Lung (tissue), 12 donors: ENCODE results near the gene NUP210L. TPM values are rescaled to one million over a fixed set of nuclear protein-coding genes. Genes with fewer than 3 reads are reported as not detected.

Experiments
- ATAC-seq: fragments of 200-7000 bp; cut with Tn5 transposase; one replicate; pipeline ENCODE4 v1.9.1; 2020; ENCODE audit warnings: moderate number of reproducible peaks; ENCODE audit not compliant: insufficient read depth, low FRiP score
- DNase-seq, 3 donors: peaks; one replicate each; pipeline ENCODE4 v3.0.0-alpha.2; 2013 to 2017
- H3K27ac ChIP-seq, 2 donors: one replicate each; pipeline ENCODE4 v1.5.1; 2013; ENCODE audit warnings: mild to moderate bottlenecking in 2 of 2, moderate library complexity in 2 of 2, control low read depth in 1 of 2, inconsistent platforms in 1 of 2, low read depth in 1 of 2, low read length in 1 of 2
- H3K27me3 ChIP-seq, 3 donors: one replicate each; pipeline ENCODE4 v1.5.1; 2013; ENCODE audit warnings: low read length in 2 of 3; ENCODE audit not compliant: control insufficient read depth in 3 of 3, insufficient read depth in 3 of 3
- H3K36me3 ChIP-seq, 4 donors: one replicate each; pipeline ENCODE4 v1.5.1; 2013; ENCODE audit warnings: low read length in 4 of 4, mild to moderate bottlenecking in 1 of 4, moderate library complexity in 1 of 4; ENCODE audit not compliant: control insufficient read depth in 4 of 4, insufficient read depth in 4 of 4
- H3K4me1 ChIP-seq, 5 donors: one replicate each; pipeline ENCODE4 v1.5.1; 2013; ENCODE audit warnings: low read length in 5 of 5, mild to moderate bottlenecking in 2 of 5, moderate library complexity in 1 of 5; ENCODE audit not compliant: control insufficient read depth in 5 of 5, insufficient read depth in 5 of 5
- H3K4me3 ChIP-seq: one replicate; pipeline ENCODE4 v1.5.1; 2013; ENCODE audit warnings: mild to moderate bottlenecking, control low read depth, moderate library complexity
- H3K9ac ChIP-seq, 2 donors: one replicate each; pipeline ENCODE4 v1.5.1; 2013; ENCODE audit warnings: low read length in 2 of 2, control low read depth in 1 of 2; ENCODE audit not compliant: insufficient read depth in 1 of 2
- H3K9me3 ChIP-seq, 4 donors: one replicate each; pipeline ENCODE4 v1.5.1; 2013; ENCODE audit warnings: low read length in 3 of 4, mild to moderate bottlenecking in 1 of 4, moderate library complexity in 1 of 4; ENCODE audit not compliant: control insufficient read depth in 4 of 4, insufficient read depth in 3 of 4
- WGBS, 2 donors: extraction: QIAGEN DNeasy Blood & Tissue Kit; methylation state at CpG; one replicate each; pipeline ENCODE4 v1.1.7; 2013; 5-methylcytosine and 5-hydroxymethylcytosine counted together
- polyA plus RNA-seq, 2 donors: library from polyadenylated mRNA; stranded (reverse); fragments of 200-250 nt; gene quantifications; one replicate each; pipeline ENCODE4 v1.2.1, GENCODE V29; 2013
- total RNA-seq, 2 donors: library from RNA; depleted of rRNA in 1 of 2; stranded (reverse); fragments of >200 nt in 1 of 2; gene quantifications; one replicate each; pipeline ENCODE4 v1.2.1, GENCODE V29; 2014 to 2021
- TF ChIP-seq, protein P1 (sequence below): IDR thresholded peaks from 2 replicates; pipeline ENCODE4 v1.5.1; 2012; ENCODE audit warnings: mild to moderate bottlenecking; ENCODE audit errors: control extremely low read depth, extremely low read depth
- donor health status: control.
- donor health status: control.
- donor health status: Bipolar disorder and iron deficiency.
- donor health status: healthy.
- donor health status: DM: yes; HTN: yes; CAD: no.

Gene NUP210L
- total and polyA plus RNA-seq, 4 donors, result 0.03 to 0.26 (median 0.09) TPM

DNA sequence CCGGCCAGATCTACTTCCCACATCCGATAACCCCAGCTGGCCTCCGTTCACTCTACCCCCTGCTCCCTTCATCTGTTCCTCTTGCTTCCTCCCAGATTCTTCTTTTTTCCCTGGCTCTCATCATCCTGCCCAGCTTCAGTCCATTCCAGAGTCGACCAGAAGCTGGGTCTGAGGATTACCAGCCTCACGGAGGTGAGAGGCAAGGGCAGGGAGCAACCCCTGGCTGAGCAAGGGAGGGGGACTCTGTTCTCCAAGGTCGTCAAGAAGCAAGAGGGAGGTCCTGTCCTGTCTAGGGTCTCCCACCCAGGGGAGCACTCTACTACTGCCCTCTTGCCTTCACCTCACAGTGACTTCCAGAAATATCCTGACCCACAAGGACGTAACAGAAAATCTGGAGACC, 181.3 kb downstream of the NUP210L start:
- peaks cover 5 to 16% (median 14%) of the 10 kb centered on the region in 4 donors for H3K36me3 ChIP-seq
- no peak for DNase-seq
- H3K9ac ChIP-seq, result no peak overlapping the region
- no peak for ATAC-seq
- H3K27me3 ChIP-seq, result no peaks in the 10 kb centered on the region
- H3K4me3 ChIP-seq, result no peak overlapping the region
- TF ChIP-seq, protein P1, sequence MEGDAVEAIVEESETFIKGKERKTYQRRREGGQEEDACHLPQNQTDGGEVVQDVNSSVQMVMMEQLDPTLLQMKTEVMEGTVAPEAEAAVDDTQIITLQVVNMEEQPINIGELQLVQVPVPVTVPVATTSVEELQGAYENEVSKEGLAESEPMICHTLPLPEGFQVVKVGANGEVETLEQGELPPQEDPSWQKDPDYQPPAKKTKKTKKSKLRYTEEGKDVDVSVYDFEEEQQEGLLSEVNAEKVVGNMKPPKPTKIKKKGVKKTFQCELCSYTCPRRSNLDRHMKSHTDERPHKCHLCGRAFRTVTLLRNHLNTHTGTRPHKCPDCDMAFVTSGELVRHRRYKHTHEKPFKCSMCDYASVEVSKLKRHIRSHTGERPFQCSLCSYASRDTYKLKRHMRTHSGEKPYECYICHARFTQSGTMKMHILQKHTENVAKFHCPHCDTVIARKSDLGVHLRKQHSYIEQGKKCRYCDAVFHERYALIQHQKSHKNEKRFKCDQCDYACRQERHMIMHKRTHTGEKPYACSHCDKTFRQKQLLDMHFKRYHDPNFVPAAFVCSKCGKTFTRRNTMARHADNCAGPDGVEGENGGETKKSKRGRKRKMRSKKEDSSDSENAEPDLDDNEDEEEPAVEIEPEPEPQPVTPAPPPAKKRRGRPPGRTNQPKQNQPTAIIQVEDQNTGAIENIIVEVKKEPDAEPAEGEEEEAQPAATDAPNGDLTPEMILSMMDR, result no peak
- peaks cover 0 to 25% (median 7%) of the 10 kb centered on the region in 5 donors for H3K4me1 ChIP-seq
- 84 to 87% methylated on average over 7 of the region's 7 CpGs for WGBS, 2 donors
- no peaks in the 10 kb centered on the region for H3K9me3 ChIP-seq
- peak overlapping the region in 1 of 2 donors; percentile 31 for H3K27ac ChIP-seq

DNA sequence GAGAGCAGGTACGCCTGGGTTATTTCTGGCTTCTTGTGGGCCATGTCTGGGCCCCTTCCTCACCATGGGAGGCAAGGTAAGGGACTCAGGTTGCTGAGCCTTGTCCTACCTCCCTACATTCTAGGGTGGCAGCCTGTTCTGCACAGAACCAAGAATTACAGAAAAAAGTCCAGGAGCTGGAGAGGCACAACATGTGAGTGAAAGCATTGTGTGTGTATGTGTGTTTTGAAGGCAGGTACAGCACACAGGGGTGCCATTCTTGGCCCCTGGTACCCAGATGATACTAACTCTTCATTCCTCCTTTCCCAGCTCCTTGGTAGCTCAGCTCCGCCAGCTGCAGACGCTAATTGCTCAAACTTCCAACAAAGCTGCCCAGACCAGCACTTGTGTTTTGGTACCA, 181.8 kb downstream of the NUP210L start:
- ATAC-seq (no peak), DNase-seq (no peak)
- no peak overlapping the region for H3K27ac ChIP-seq
- peaks cover 0 to 22% (median 5%) of the 10 kb centered on the region in 5 donors for H3K4me1 ChIP-seq
- H3K27me3 ChIP-seq, result no peaks in the 10 kb centered on the region
- WGBS, 2 donors, result 88 to 94% methylated on average over 3 of the region's 3 CpGs
- no peak overlapping the region for H3K4me3 ChIP-seq
- peaks cover 5 to 16% (median 14%) of the 10 kb centered on the region in 4 donors for H3K36me3 ChIP-seq
- no peak overlapping the region for H3K9ac ChIP-seq
- H3K9me3 ChIP-seq, result no peaks in the 10 kb centered on the region
- TF ChIP-seq, protein P1, result no peak

DNA sequence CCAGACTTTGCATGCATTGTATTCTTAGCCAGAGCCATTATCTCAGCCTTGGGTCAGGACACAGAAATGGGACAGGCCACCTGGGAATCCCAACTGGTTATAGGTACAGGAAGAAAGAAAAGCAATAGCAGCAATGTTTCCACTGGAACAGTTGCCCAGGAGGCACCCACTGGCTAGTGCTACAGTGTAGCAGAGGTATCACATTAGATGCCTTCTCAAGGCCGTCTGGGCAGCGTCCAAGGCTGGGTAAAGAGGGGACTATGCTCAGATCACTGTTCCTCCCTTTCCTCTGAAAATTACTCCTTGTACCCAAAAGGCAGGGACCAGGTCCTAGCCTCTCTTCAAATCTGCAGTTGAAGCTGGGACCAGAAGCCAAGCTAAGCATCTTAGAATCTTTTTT, 184.5 kb downstream of the NUP210L start:
- WGBS, 2 donors, result 95% methylated on average over 2 of the region's 2 CpGs
- TF ChIP-seq, protein P1, result no peak
- Histone ChIP-seq H3K36me3 (peaks cover 5 to 12% (median 9%) of the 10 kb centered on the region in 4 donors), H3K27ac (no peak overlapping the region), H3K4me1 (peaks cover 0 to 21% (median 0%) of the 10 kb centered on the region in 5 donors), H3K9me3 (no peaks in the 10 kb centered on the region), H3K9ac (no peak overlapping the region), H3K27me3 (no peaks in the 10 kb centered on the region), H3K4me3 (no peak overlapping the region)
- ATAC-seq, result no peak
- no peak for DNase-seq

DNA sequence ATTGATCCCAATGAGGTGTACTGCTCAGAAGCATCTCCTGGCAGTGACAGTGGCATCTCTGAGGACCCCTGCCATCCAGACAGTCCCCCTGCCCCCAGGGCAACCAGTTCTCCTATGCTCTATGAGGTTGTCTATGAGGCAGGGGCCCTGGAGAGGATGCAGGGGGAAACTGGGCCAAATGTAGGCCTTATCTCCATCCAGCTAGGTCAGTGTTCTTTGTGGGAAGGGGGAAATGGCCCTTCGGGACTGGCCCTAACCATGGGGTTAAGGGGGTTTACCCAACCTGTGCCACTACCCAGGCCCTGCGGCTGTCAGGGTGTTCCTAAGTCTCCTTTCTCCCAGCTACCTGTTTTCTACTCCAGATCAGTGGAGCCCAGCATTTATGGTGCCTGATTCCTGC, 185.9 kb downstream of the NUP210L start:
- no peak overlapping the region for H3K27ac ChIP-seq
- TF ChIP-seq, protein P1, result no peak
- H3K27me3 ChIP-seq, result no peaks in the 10 kb centered on the region
- H3K36me3 ChIP-seq, result peaks cover 0 to 7% (median under 1%) of the 10 kb centered on the region in 4 donors
- H3K4me1 ChIP-seq, result peaks cover 0 to 29% (median 0%) of the 10 kb centered on the region in 5 donors
- H3K9ac ChIP-seq, result peak overlapping the region in 1 of 2 donors; percentile 82
- H3K4me3 ChIP-seq, result no peak overlapping the region
- WGBS, 2 donors, result 81 to 86% methylated on average over 2 of the region's 2 CpGs
- ATAC-seq, result no peak
- H3K9me3 ChIP-seq, result no peaks in the 10 kb centered on the region
- DNase-seq, result no peak
